Islet of Langerhans (tissue), 1 donor: ENCODE results near the gene PAXX.

Experiments used
- FAIRE-seq: peaks from one replicate; lab custom pipeline; 2011; peaks lifted over from hg19 to GRCh38; lab: Jason Lieb, UNC

PAXX gene

GRCh38 chr9:136968333-136969127, 23.7 kb upstream of the PAXX start:
- no peak for FAIRE-seq

DNA sequence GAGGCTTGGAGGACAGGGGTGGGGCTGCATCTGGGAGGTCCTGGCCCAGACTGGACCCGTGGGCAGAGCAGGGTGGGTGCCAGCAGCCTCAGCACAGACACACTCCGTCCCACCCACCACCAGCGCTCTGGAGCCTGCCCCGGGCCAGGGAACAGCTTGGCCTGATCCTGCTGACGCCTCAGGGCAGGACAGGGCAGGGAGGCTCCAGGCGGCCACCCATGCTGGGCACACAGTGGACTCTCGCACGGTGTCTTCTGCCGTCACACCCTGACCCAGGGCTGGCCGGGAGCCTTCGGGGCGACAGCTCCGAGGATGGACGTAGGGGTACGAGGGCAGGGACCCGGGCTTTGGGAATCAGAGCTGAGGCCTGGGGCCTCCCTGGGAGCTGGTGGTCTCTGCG, 23.1 kb upstream of the PAXX start:
- FAIRE-seq = no peak

DNA sequence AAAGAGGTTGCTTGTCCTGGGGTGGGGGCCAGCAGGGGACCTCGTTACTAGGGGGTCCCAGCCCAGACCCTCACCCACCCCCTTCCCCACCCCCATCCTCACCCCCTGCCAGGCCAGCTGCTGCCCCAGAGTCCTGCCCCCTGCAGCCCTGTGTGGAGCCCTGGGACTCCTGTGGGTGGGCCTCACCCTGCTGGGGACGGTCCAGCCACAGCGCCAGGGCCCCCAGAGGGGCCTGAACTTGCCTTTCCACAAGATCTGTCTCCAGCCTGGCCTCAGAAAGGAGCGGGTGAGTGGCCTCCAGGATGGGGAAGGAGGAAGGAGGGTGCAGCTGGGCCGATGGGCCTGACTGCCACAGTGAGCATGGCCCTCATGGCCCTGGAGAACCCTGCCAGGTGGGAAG, 22.4 kb upstream of the PAXX start:
- FAIRE-seq = no peak

GRCh38 chr9:136970361-136970760, 21.9 kb upstream of the PAXX start:
- FAIRE-seq = no peak

DNA sequence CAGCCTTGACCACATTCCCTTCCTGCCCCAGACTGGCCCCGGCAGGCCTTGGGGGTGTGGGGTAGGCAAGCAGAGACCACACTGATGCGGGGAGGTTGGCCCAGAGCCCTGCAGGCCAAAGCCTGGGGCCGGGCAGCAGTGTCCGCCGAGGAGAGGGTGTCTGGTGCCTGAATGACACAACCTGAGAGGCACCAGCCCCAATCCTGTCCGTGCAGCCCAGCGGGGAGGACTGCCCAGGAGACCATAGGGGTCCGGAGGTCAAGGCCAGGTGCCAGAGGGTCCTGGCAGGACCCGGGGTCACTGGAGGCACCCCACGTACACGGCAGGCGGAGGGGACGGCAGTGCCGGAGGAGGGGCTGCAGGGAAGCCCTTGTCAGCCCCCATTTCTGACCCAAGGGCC, 20.5 kb upstream of the PAXX start:
- FAIRE-seq = no peak

DNA sequence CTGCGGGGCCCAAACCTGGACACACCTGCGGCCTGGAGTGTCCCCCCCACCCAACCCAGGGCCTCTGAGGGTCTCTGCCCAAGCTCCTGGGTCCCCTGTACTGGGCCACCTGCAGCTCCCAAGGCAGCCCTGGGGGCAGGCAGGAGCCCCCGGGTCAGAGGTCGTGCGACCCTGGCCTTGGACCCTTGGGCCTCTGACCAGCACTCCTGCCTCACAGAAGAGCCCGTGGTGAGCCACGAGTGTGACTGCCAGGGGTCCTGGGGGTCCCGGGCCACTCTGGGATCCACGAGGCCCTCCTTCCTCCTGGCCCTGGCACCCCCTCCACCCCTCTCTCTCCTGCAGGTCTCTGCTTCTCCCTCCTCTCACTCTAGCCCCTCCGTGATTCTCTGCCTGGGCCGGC, 19.9 kb upstream of the PAXX start:
- no peak for FAIRE-seq

DNA sequence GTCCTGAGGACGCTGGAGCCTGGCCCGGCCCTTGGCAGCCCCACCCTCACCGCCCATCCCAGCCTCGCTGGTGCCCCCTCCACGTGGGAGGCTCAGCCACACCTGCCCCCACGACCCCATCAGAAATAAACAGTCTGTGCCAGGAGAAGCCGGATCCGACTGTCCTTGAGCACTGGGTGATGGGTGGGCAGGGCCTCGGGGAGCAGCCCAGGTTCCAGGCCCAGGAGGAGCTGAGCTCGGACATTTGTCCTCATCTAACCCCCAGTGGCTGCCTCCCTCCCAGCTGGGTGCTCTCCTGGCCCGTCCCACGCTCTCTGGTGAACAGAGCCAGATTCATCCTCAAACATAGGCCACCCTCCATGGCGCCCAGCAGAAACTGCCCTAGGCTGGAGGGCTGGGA, 19.5 kb upstream of the PAXX start:
- no peak for FAIRE-seq

- FAIRE-seq = no peak
Observed at GRCh38 chr9:136973618-136974617, 18.3 kb upstream of the PAXX start.

DNA sequence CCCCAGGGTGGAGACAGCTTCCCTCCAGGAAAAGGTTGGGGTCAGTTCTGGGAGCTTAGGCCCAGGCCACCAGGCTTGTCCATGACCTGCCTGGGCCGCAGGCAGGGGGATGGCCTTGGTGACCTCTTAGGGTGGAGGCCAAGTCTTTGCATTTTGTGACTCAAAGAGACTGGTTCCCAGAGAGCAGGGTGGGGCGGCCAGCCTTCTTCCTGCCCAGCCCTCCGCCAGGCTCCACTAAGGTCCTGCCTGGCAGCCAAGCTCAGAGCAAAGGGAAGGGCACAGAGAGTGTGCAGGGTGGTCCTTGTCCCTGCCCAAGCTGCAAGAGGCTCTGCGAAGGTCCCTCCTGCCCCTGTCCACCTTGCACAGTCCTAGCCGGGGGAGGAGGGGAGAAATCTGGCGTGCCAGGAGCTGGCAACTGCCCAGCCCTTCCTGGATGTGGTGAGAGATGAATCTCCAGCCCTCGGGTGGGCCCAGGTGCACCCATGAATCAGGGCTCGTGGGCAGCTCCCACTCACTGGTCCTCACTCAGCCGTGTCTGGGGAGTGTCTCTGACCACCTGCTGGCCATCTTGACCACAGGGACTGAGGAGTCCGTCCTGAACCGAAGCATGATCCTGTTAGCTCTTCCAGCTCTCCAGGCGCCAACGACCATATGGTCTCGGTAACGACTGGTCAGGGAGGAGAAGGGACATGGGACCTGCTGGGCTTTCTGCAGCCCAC, 17.2 kb upstream of the PAXX start:
- FAIRE-seq = no peak

- FAIRE-seq = no peak
Observed at GRCh38 chr9:136975644-136976043, 16.6 kb upstream of the PAXX start.

DNA sequence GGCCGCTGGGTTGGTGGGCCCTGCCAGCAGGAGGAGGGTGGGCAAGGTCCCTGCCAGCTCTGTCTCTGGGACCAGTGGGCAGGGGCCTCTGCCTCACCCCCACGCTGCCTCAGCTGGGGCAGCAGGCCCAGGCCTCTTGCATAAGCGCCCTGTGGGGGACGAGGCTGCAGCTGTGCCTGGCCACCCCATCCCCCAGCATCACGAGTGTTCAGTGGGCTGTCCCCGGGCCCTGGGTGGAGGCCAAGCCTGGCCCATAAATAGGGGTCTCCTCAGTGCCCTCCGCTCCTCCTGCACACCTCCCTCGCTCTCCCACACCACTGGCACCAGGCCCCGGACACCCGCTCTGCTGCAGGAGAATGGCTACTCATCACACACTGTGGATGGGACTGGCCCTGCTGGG, 15.0 kb upstream of the PAXX start, which contains the start of gene PTGDS:
Gene PTGDS, plus strand, starts transcription at position 282 of the 400 bp plus-strand sequence. Its CDS starts 75 bp downstream, at position 357.
- no peak for FAIRE-seq

DNA sequence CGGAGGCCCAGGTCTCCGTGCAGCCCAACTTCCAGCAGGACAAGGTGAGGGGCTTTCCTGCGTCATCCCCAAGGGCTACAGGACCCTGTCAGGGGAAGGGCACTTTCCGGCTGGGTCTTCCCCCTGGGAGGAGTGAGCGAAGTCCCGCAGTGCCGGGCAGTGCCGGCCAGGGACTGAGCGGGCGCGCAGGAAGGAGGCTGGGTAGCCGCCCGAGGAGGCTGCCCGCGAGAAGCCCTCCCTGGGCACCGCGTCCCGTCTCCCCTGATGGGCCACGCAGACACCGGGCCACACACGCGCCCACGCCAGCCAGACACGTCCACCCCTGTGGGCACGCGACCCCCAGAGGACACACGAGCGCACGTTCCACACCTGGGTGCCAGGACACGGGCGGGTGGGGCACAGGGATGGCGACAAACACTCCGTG, 14.6 kb upstream of the PAXX start:
- no peak for FAIRE-seq

DNA sequence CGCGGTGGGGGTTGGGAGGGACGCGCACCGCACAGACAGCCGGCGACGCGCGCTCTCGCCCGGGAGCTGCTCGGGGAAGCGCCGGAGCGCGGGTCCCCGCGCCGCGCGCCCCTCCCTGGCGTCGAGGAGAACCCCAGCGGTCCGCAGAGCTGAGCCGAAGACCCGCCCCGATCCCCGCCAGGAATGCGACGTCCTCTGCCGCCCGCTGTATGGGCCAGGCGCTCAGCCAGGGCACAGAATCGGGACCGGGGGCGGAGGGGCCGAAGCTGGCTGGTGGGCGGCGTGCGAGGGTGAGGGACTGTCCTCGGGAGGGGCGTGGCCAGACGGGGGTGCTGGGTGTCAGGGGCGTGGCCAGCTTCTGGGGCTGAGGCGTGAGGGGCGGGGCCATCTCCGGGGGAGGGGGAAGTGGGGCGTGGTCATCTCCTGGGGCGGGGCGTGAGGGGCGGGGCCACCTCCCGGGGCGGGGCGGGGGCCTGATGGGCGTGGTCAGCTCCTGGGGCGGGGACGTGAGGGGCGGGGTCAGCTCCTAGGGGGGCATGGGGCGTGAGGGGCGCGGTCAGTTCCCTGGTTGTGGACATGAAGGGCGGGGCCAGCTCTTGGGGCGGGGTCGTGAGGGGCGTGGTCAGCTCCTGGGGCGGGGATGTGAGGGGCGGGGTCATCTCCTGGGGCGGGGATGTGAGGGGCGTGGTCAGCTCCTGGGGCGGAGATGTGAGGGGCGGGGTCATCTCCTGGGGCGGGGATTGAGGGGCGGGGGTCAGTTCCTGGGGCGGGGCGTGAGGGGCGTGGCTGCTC, 14.0 kb upstream of the PAXX start:
- no peak for FAIRE-seq

DNA sequence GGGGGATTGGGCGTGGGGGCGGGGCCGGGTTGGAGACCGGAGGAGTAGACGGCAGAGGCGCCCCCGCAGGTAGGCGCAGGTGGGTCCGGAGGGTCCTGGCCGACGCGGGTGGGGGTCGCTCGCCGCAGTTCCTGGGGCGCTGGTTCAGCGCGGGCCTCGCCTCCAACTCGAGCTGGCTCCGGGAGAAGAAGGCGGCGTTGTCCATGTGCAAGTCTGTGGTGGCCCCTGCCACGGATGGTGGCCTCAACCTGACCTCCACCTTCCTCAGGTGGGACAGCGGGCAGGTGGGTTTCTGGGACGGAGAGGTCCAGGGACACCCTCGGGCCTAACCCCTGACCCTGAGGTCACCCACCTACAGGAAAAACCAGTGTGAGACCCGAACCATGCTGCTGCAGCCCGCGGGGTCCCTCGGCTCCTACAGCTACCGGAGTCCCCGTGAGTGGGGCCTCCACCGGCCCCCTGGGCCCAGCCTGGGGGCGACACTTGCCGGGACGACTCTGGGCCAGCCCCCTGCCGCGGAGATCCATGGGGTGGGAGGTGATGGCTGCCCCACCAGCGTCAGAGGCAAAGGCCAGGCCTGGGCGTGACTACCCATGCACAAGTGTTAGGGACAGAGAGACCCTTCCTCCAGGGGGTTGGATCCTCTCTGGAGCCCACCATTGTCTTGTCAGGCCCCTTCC, 13.2 kb upstream of the PAXX start:
- FAIRE-seq = no peak

DNA sequence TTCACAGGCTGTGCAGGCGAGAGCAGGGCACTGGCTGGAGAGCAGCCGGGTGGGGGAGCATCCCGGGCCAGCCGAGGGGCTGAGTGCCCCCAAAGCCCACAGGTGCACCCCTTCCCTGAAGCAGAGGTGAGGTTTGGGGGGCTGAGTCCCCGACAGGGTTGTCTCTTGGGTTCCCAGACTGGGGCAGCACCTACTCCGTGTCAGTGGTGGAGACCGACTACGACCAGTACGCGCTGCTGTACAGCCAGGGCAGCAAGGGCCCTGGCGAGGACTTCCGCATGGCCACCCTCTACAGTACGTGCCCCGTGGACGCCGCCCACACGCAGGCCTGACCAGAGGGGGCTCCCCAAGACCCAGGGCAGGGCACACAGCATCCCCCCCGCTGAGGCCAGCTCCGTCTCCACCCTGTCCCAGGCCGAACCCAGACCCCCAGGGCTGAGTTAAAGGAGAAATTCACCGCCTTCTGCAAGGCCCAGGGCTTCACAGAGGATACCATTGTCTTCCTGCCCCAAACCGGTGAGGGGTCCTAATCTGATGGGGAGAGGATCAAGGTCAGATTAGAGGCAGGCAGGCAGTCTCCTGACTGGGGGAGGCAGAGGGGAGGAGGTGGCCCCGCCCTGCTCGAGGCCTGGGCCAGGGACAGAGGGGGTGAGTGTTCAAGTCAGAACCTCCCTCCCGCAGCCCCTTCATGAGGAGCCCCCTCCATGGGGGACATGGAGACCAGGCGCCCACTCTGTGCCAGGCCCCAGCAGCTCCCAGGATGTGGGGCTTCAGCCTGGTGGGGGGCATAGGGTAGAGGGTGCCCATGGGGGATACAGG, 12.2 kb upstream of the PAXX start:
- FAIRE-seq = no peak

DNA sequence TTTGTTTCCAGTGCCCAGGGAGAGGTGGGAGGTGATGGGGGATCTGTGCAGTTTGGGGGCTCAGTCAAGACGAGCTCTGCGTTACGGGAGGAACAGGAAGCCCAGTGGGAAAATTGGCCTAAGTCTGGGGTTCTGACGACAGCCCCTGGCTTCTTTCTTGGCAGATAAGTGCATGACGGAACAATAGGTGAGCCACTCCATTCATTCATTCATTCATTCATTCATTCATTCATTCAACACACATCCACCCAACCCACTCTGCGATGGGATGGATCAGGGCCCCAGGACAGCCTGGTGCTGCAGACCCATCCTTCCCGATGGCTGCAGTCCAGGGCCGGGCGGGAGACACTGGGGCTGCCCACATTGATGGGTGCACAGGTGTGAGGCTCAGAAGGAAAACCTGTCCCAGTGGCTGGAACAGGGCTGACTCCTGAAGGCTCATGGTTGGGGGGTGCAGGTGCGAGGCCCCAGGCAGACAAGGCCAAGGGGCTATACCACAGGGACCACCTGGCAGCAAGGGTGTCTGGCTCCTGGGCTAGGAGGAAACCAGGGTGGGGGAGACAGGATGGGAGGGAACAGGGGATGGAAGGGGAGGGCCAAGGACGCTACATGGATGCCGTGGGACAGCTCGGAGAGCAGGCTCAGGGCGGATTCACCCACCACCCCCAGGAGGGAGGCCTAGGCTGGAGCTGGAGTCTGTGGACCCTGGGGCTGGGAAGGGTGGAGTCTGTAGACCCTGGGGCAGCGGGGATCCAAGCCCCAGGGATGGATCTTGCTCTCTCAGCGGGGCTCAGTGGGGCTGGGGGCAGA, 11.3 kb upstream of the PAXX start:
- FAIRE-seq = no peak

GRCh38 chr9:136981588-136982231, 10.5 kb upstream of the PAXX start:
- FAIRE-seq = no peak

GRCh38 chr9:136982232-136983051, 9.8 kb upstream of the PAXX start, which contains the start of gene LCNL1:
TSS of gene LCNL1 (plus strand) at chr9:136982993. CDS start at chr9:136983587, 594 bp downstream.
- FAIRE-seq = no peak
